PC-9 (cell line): ENCODE results near the gene LMX1B.

Experiments
- CTCF ChIP-seq: fragments of 200-600 bp; sonication (generic); conservative IDR thresholded peaks from 2 replicates; pipeline ENCODE4 v1.6.1; 2017; ENCODE audit warnings: mixed run types, antibody characterized with exemption, mild to moderate bottlenecking, moderate library complexity
- EZH2 ChIP-seq: fragments of 200-600 bp; sonication (generic); IDR thresholded peaks from 2 replicates; pipeline ENCODE4 v1.8.0; 2017; ENCODE audit warnings: antibody characterized with exemption, low read depth

GRCh38 chr9:126667190-126668055 lies 53.7 kb downstream of the LMX1B start:
- TF ChIP-seq CTCF (no peak), EZH2 (no peak)
